HL-60/S4 treated with phorbol 12-myristate 13-acetate at 8.2 ng/mL for 4 days and 3 days (cell line): Measurements from ENCODE around the gene MEI4.

Source experiments
- in situ Hi-C: fragments of 300-500 bp; cut with MboI; formaldehyde crosslinking; loops from 2 replicates; pipeline ENCODE4 v1.15.0; 2022; ENCODE audit warnings: low sequenced_read_pairs

MEI4 gene

DNA sequence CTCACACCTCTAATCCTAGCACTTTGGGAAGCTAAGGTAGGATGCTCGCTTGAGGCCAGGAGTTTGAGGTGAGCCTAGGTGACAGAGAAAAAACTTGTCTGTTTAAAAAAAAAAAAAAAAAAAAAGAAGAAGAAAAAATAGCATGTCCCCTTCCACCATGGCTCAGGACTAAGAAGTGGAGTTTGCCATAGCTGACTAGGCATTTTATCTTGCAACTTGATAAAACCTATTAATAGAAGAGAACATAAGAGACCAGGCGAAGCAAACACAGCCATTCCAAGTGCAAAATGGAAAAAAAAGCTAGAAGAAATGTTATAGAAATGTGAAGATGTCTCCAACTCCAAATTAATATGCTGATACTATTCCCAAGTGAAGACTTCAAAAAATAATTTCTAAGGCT is 277.5 kb downstream of the MEI4 start:
- in situ Hi-C loops: no loop called here

DNA sequence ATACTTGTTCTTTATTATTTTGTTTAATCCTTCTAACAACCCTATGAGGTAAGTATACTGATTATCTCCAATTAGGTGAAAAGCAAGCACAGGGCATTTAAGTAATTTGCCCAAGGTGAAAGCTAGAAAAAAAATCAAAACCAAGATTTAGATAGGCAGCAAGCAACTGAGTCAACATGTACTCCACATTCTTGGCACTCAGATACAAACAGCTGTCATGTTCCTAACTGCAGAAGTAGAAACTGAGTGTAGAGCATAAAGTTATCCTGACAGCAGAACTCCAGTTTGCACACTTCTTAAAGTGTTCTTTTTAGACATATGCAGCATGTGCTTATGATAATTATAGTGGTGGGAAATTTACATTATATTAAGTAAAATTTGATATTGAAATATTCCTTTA is 278.1 kb downstream of the MEI4 start:
- in situ Hi-C loops: no loop called here

DNA sequence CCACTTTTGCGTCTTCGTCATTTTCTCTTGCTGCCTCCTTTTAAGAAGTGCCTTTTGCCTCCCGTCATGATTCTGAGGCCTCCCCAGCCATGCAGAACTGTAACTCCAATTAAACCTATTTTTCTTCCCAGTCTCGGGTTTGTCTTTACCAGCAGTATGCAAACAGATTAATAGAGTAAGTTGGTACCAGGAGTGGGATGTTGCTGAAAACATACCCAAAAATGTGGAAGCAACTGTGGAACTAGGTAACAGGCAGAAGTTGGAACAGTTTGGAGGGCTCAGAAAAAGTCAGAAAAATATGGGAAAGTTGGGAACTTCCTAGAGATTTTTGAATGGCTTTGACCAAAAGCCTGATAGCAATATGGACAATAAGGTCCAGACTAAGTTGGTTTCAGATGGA is 309.2 kb downstream of the MEI4 start:
- in situ Hi-C loops: no loop called here

DNA sequence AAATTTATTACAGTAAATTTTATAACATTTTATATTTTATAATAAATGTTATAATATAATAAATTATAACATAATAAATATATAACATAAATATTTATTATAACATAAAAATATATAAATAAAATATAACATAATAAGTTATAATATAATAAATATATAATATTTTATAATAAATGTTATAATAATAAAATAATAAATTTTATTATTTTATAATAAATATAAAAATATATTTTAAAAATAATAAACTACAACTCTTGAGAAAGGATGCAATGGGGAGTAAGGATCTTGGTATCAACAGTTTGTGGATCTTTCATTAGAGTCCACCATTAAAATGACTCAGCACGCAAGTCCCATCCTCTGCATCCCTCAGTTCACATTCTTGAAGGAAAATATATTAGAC is 312.6 kb downstream of the MEI4 start:
- in situ Hi-C loops: no loop called here

DNA sequence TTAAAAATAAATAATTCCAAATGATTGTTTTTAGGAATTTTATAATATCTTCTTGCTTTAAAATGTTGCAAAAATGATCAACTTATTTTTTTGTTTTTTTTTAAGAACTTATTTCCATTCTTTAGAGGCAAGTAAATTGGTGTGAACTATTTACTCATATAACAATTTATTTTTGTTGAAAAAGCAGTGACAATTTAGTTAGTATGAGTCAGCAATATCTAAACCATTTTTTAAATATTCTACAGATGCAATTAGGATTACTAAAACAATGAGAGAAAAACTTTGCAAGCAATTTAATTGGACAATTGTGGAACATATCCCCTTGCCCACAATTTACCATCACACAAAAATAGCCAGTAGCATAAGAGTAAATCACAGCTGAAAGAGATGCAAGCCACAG is 319.5 kb downstream of the MEI4 start:
- in situ Hi-C loops: no loop called here
